Measurements from ENCODE around the gene MIEF1. TPM values are rescaled to one million over a fixed set of nuclear protein-coding genes. Genes with fewer than 3 reads are reported as not detected.

Gene MIEF1
- total and polyA plus RNA-seq, 8 donors: 16.1 to 28.5 (median 25.4) TPM

GRCh38 chr22:39482768-39483167 lies 19.3 kb upstream of the MIEF1 start:
- no peak overlapping the region for H3K27ac ChIP-seq
- no peaks in the 10 kb centered on the region for H3K9me3 ChIP-seq
- no peaks in the 10 kb centered on the region for H3K27me3 ChIP-seq
- H3K36me3 ChIP-seq: no peaks in the 10 kb centered on the region
- H3K4me3 ChIP-seq: no peak overlapping the region
- DNase-seq (no peak), ATAC-seq (no peak)
- TF ChIP-seq, protein P1, sequence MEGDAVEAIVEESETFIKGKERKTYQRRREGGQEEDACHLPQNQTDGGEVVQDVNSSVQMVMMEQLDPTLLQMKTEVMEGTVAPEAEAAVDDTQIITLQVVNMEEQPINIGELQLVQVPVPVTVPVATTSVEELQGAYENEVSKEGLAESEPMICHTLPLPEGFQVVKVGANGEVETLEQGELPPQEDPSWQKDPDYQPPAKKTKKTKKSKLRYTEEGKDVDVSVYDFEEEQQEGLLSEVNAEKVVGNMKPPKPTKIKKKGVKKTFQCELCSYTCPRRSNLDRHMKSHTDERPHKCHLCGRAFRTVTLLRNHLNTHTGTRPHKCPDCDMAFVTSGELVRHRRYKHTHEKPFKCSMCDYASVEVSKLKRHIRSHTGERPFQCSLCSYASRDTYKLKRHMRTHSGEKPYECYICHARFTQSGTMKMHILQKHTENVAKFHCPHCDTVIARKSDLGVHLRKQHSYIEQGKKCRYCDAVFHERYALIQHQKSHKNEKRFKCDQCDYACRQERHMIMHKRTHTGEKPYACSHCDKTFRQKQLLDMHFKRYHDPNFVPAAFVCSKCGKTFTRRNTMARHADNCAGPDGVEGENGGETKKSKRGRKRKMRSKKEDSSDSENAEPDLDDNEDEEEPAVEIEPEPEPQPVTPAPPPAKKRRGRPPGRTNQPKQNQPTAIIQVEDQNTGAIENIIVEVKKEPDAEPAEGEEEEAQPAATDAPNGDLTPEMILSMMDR (IDR thresholded peaks at IDR 0.05): no peak
- H3K4me1 ChIP-seq: no peaks in the 10 kb centered on the region
- intact Hi-C loops (cut with DNase I): no loop called here

DNA sequence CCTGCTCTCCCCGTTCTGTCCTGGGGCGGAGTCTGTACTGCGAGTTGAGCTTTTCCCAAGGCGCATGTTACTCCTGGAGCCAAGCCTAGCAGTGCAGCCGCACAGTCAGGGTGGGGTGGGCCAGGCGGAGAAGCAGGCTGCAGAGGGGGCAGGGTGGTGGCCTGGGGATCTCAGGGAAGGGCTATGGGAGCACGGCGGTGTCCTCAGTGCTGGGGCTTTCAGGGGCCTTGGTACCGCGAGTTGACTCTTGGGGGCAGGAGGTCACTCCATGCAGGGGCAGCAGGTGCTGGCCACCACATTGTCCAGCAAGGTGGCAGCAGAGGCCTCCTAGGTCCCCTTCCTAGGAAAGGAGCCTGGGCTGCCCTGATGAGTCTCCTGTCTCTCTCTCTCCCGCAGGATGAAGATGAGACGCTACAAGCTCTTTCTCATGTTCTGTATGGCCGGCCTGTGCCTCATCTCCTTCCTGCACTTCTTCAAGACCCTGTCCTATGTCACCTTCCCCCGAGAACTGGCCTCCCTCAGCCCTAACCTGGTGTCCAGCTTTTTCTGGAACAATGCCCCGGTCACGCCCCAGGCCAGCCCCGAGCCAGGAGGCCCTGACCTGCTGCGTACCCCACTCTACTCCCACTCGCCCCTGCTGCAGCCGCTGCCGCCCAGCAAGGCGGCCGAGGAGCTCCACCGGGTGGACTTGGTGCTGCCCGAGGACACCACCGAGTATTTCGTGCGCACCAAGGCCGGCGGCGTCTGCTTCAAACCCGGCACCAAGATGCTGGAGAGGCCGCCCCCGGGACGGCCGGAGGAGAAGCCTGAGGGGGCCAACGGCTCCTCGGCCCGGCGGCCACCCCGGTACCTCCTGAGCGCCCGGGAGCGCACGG lies 14.9 kb upstream of the MIEF1 start:
- peaks cover 0 to 13% of the 10 kb centered on the region in 2 donors for H3K4me1 ChIP-seq
- no peak overlapping the region for H3K4me3 ChIP-seq
- DNase-seq (no peak), ATAC-seq (no peak)
- TF ChIP-seq, protein P1 (IDR thresholded peaks at IDR 0.05): no peak
- H3K27ac ChIP-seq: no peak overlapping the region
- intact Hi-C loops (cut with DNase I): no loop called here
- H3K27me3 ChIP-seq: no peaks in the 10 kb centered on the region
- H3K9me3 ChIP-seq: no peaks in the 10 kb centered on the region
- H3K36me3 ChIP-seq: no peaks in the 10 kb centered on the region

DNA sequence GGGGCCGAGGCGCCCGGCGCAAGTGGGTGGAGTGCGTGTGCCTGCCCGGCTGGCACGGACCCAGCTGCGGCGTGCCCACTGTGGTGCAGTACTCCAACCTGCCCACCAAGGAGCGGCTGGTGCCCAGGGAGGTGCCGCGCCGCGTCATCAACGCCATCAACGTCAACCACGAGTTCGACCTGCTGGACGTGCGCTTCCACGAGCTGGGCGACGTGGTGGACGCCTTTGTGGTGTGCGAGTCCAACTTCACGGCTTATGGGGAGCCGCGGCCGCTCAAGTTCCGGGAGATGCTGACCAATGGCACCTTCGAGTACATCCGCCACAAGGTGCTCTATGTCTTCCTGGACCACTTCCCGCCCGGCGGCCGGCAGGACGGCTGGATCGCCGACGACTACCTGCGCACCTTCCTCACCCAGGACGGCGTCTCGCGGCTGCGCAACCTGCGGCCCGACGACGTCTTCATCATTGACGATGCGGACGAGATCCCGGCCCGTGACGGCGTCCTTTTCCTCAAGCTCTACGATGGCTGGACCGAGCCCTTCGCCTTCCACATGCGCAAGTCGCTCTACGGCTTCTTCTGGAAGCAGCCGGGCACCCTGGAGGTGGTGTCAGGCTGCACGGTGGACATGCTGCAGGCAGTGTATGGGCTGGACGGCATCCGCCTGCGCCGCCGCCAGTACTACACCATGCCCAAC lies 14.1 kb upstream of the MIEF1 start:
- no peak for ATAC-seq
- Histone ChIP-seq H3K4me3 (no peak overlapping the region), H3K9me3 (no peaks in the 10 kb centered on the region), H3K4me1 (peaks cover 0 to 13% of the 10 kb centered on the region in 2 donors), H3K36me3 (no peaks in the 10 kb centered on the region), H3K27ac (no peak overlapping the region), H3K27me3 (no peaks in the 10 kb centered on the region)
- TF ChIP-seq, protein P1 (IDR thresholded peaks at IDR 0.05): no peak
- DNase-seq: no peak
- intact Hi-C loops (cut with DNase I): no loop called here

DNA sequence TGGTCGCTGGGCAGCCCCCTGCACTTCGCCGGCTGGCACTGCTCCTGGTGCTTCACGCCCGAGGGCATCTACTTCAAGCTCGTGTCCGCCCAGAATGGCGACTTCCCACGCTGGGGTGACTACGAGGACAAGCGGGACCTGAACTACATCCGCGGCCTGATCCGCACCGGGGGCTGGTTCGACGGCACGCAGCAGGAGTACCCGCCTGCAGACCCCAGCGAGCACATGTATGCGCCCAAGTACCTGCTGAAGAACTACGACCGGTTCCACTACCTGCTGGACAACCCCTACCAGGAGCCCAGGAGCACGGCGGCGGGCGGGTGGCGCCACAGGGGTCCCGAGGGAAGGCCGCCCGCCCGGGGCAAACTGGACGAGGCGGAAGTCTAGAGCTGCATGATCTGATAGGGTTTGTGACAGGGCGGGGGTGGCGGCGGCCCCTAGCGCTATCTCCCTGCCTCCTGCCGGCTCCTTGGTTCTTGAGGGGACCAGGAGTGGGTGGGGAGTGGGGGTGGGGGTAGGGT lies 13.5 kb upstream of the MIEF1 start:
- ATAC-seq: no peak

More for the DNA sequence above, 13.5 kb upstream of the MIEF1 start:
- Histone ChIP-seq H3K27ac (no peak overlapping the region), H3K36me3 (no peaks in the 10 kb centered on the region), H3K4me3 (no peak overlapping the region), H3K9me3 (no peaks in the 10 kb centered on the region), H3K4me1 (peaks cover 0 to 15% of the 10 kb centered on the region in 2 donors), H3K27me3 (no peaks in the 10 kb centered on the region)
- DNase-seq: no peak
- TF ChIP-seq, protein P1 (IDR thresholded peaks at IDR 0.05): no peak
- intact Hi-C loops (cut with DNase I): no loop called here
